Hematopoietic multipotent progenitor cell treated with erythropoietin and hydrocortisone succinate and interleukin-3 and kit ligand, for 17 days (in vitro differentiated cells): Measurements from ENCODE around the gene CDH23.
"Not testable (repeated sequence)": the region's sequence is repeated elsewhere in the genome, so short reads cannot be mapped to it uniquely, and the experiment has no call there.

Experiments used
- DNase-seq: peaks from one replicate; pipeline ENCODE4 v3.0.0-alpha.2; 2015; ENCODE audit warnings: low spot score

Gene CDH23

GRCh38 chr10:71840958-71841335, 444.2 kb downstream of the CDH23 start:
- DNase-seq: no peak

DNA sequence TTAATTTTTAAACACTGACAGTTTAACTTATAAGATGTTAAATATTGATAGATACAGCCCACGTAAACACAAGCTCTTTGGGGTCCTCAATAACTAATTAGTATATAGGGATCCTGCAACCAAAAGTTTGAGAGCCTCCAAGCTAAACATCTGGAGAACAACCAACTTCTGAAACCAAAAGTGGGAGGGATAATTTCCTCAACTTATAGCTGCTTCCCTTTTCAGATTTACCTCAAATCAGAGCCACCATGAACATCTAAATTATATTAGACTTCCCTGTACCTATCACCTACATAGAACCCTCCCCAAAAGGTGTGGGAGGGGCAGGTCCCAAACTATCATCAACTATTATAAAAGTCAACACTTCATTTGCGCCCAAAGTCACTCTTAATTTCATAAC, 445.7 kb downstream of the CDH23 start:
- no peak for DNase-seq

DNA sequence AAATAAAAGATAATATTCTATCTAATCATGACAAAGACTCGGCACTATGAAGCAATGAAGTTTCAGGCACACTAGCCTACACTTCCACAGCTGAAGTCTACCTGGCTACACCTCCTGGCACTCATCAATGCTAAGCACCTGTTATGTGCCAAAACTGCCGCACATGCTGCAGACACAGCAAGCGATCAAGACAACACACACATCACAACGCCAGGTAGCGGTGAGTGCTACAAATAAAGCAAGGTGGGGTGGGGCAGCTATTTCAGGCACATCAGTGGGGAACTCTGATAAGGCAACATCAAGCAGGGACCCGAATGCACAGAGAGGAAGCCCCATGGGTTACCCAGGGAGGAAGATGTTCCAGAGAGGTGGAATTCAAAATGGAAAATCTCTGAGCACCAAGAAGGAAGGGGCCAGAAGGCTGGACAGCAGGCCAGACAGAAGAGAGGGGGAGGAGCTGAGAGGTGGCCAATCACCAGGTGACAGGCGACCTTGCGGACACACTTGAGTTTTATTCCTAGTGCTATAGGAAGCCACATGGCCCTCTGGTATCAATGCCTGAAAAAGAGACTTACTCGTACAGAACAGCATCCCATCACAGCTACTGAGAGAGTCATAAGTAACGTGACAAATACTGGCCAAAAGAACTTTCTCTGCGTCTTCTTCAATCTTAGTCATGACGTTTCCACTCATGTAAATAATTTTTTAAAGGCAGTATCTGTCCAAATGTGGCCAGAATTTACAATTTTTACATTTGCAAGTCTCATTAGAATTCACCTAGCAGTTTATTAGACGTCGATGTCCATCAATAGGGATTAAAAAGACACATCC, 446.4 kb downstream of the CDH23 start:
- no peak for DNase-seq

DNA sequence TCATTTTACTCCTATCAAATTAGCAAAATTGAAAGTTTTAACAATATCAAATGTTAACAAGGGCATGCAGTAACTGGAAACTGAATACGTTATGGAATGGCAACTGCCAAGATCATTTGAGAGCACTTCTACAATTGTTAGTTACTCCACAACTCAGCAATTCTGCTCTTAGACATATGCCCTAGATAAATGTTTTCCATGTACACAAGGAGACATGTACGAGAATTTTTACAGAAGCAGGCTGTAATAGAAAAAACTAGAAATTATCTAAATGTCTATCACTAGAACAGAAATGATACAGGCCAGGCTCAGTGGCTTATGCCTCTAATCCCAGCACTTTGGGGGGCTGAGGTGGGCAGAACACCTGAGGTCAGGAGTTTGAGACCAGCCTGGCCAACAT, 447.4 kb downstream of the CDH23 start:
- DNase-seq: no peak

- DNase-seq: no peak
These were observed 448.0 kb downstream of the CDH23 start for GRCh38 chr10:71844695-71845094.

DNA sequence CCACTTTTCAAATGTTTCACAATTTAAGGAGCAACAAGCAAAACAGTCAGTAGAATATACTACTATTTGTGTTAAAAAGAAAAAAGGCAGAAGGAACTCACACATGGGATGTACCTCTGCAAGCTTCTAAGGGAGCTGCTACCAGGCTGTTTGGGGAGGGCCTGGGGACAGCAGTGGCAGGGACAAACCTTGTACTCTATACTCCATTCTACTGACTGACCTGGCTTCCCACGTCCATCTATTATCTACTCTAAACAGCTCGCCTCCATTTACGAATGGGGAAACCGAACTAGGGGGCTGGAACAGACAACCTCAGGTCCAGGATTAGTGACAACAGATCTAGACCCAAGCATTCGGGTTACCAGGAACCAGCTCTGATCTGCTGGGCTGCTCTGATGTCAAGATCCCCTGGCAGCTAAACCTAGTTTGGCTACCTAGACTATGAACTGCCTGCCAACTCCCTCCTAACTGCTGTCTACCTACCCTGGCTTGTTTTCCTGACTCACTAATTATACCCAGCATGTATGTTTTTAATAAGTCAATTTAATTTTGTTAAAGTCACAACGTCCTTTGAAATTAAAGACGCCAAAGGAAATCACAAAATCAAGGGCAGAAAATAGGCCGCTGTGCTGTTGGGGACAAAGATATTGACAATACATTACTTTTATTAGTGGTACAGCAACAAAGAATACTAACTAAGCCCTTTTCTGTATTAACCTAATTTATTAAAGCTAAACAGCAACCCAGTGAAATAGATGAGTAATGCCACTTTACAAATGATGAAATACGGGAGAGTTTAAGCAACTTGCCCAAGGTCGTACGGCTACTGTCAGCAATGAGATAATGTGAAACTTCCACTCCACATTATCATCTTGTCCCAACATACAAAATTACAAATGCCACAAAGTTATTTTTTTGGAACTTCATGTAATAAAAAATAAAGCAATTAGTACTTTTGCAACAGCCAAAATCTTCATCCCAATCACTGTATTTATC, 449.0 kb downstream of the CDH23 start:
- DNase-seq: no peak

GRCh38 chr10:71846816-71847215, 450.1 kb downstream of the CDH23 start:
- no peak for DNase-seq

DNA sequence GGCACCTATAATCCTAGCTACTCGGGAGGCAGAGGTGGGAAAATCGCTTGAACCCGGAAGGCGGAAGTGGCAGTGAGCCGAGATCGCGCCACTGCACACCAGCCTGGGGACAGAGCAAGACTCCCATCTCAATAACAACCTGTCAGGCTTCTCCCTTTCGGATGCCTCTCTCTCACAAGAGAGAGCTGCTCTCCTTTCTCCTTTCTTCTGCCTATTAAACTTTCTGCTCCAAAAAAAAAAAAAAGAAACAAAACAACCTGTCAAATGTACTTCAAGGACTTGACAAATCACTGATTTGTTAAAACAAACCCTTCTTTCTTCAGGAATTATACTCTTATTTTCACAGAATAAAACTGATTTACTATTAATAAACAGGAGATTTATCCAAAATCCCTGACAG, 450.7 kb downstream of the CDH23 start:
- DNase-seq: no peak

DNA sequence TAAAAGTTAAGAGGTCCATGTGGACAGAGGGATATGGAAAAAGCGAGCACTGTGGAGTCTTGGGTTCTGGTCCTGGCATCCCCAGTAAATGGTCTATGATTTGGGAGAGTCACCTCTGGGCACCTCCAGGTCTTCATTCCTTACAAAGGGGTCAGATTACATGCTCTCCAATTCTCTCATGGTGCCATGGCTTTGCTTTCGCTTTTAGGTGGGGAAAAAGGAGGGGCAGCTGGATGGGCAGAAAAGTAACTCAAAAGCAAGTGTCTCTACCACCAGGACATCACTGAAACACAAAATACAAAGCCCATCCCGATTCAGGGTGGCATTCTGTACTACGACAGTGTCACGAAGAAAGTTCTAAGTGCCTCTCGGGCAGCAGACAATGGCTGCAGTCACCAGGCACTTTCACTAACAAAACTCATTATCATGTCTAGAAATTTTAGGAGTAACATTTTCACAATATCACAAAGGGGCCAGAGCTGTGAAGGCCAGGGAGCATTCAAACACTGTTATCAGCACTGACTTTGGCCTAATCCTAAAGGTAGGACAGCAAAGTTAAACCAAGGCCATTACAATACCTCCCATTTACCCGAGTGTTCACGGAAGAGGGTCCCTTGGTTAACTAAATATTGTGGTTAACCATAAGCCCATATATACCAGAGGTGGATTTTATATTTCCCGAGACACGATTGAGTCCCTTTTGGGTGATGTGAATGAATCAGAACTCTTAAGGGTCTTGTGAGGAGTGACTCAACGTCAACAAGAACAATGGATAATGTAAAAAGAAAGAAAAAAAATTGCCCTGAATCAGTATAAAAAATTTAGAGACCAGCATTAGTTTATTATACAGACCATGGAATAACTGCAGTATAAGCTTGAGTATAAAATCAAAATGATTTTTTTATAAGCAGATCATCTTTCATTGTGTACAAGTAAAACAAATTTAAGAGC, 451.9 kb downstream of the CDH23 start:
- no peak for DNase-seq

GRCh38 chr10:71849461-71849908, 452.8 kb downstream of the CDH23 start:
- no peak for DNase-seq

GRCh38 chr10:71850021-71850742, 453.5 kb downstream of the CDH23 start:
- DNase-seq: peak; percentile 67

DNA sequence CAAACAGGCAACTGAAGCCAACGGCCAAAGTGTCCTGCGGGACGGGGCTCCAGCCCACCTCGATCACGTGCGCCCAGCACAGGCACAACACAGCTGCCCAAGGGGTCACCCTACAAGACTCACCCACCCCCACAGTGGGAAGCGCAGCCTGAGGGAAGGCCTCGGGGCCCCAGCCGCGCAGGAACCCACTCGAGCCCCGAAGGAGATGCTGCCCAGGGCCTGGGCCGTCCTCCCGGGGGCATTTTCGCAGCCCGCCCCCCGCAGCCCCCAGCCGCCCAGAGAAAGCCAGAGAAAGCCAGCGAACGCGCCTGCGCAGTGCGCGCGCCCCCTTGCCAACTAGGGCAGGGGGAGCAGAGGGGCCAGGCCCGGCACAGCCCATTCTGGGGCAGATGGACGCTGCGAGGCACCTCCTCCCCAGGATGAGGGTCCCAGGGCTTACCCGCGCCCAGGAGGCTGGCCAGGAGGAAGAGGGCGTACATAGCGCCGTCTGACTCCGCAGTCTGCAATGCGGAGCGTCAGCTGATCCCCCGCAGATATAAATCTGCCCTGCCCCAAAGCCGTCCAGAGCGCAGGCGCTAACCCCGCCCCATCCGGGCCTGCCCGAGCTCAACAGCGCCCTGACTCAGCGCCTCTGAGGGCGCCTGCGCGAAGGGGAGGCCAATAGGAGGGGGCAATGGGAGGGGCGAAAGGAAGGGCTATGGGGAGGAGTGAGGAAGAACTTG, 454.2 kb downstream of the CDH23 start, which contains the start of gene PSAP:
Gene PSAP (minus strand): TSS at position 509 of the 722 bp plus-strand sequence. CDS start 30 bp downstream, at position 479.
- DNase-seq: peak; percentile 100

DNA sequence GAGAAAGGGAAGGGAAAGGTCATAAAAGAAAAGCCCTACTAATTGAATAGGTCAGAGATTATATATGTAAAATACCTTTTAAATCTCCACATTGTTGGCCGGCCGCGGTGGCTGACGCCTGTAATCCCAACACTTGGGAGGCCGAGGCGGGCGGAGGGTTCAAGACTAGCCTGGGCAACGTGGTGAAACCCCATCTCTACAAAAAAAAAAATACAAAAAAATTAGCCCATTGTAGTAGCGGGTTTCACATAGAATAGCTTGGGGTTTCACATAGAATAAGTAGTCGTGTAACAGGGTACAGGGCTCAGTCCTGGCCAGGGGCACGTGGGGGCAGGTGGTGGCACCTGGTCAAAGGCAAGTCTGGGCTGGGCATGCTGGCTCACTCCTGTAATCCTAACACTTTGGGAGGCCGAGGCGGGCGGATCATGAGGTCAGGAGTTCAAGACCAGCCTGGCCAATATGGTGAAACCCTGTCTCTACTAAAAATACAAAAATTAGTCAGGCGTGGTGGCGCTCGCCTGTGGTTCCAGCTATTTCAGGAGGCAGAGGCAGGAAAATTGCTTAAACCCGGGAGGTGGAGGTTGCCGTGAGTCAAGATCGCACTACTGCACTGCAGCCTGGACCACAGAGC, 454.9 kb downstream of the CDH23 start:
- DNase-seq: not testable (repeated sequence)

DNA sequence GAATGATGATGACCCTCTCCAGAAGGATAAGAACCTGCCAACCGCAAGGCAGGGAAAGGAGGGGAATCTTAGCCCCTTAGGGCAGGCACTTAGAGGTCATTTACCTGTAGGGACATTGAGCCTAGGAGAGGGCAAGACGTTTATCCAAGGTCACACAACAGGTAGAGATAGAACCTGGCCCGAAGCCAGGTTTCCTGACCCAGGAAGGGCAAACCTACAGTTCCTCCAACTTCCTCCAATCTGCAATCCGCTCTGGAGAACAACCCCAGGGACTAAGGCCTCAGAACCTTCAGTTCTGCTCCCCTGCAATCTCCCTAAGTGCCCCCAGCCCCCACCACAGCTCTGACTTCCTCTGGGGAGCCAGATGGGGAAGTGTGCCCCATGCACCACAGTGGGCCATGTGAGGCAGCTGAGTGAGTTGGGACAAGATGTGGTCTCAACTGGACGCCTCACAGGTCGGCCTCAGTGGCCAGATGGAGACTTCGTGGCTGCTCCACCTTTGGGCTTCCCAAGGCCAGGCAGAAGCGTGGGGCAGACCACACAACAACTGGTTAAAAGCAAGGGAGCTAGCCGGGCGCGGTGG, 455.7 kb downstream of the CDH23 start:
- DNase-seq: no peak

- no peak for DNase-seq
These were observed 457.3 kb downstream of the CDH23 start for GRCh38 chr10:71854031-71854430.

- no peak for DNase-seq
These were observed 459.9 kb downstream of the CDH23 start for GRCh38 chr10:71856619-71857018.

DNA sequence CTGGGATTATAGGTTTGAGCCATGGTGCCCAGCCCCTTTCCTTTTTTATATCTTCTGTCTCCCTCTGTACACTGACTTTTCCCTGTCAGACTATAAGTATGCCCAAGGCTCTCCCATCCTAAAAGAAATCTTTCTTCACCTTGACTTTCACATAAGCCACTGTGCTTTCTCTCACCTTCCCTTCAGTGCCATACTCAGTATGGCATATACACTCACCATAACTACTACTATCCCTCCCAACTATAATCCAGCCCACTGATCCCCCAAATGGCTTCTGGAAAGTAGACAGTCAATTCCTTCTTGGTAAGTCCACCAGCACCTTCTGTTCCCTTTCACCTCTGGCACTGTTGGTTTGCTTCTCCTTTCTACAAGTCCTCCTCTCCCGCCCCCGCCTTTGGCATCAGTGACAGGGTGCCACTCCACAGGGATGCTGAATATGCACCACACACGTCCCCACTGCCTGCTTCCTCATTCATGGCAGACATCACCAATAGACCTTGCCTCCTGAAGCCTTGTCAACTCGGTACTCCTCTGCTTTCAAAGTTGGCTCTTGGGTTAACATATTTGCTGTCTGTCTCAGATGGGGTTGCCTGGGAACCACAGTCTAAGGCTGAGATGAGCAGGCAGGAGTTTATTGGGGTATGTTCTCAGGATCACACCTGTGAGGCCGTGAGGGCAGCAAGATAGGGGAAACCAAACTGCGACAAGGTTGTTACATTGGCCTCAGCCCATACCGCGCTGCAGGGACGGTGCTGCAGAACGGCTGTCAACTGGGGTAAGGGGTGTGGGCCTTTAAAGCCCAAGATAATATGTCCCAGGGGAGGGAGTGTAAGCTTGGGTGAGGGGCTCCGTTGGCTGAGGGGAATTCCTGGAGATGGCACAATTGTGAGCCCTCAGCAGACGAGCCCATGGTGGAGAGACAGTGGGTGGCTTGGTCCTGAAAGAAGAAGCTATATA, 461.5 kb downstream of the CDH23 start:
- no peak for DNase-seq
